ENCODE results near the gene POF1B. TPM values are rescaled to one million over a fixed set of nuclear protein-coding genes. Genes with fewer than 3 reads are reported as not detected.

The POF1B gene
- total RNA-seq, 1 donor from 2014 or later, result 0.89 TPM

DNA sequence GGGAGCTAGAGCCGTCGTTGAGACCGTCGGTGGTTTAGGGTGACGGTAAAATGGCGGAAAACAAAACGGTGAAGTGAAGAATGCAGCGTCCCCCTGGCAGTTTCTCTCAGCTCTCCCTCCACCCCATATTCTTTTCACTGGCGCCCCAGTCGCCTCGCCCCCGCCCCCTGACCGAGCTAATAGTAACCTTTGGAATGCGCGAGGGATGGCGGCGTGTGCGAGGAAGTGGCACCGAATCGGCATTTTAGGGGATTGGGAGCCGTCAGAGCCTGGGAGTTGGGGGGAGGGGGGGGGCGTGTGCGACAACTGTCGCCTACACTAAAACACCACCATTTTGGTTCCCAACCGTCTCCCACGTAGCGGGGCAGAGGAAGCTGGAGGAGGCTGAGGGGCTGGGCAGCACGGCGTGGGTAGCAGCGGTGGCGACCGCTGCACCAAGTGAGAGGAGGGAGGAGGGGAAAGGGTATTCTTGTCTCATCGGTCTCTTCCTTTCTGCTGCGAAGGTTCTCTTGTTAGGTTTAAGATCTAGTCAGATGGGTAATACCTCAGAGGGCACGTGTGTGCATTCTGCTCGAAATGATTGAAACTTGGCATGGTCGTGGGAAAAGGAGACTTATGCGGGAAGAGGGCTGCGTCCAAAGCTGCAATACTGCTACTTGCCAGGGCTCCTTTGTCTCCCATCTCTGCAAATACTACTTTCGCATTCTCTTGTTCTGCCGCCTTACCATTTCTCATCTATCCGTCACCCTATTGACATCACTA is 134.8 kb downstream of the POF1B start:
- intact Hi-C loops (cut with DNase I), result no loop called here
- ATAC-seq (no peak), DNase-seq (ENCODE audit: missing footprints) (no peak)

DNA sequence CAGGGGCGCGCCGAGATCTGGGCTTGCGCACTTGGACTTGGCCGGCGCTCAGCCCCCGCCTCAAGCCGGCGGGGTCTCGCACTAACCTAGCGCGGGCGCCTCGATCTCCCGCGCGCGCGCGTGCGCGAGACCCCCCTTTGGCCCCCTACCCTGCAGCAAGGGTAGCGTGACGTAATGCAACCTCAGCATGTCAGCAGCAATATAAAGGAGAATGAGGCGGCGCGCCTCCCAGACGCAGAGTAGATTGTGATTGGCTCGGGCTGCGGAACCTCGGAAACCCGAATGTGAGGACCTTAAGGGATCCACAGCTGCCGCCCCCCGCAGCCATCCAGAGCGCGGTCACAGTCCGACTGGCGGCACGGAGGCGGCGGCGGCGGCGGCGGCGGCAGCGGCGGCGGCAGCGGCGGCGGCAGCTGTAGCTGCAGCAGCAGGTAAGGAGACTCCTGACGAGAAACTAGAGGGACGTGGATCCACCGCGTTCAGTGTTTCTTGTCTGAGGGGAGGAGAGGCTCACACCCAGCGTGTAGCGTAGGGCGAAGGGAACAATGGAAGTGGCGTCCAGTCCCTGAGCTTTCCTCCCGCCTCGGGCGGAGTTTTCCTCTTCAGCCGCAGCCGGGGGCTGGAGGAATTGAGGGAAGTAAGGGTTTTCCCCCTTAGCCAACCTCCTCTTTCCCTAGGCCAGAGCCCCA is 135.6 kb downstream of the POF1B start, which contains the start of the genes SATL1 and ZNF711:
TSS of gene SATL1 (minus strand) at position 19 of the 689 bp plus-strand sequence. CDS start 134,811 bp downstream, outside the sequence.
TSS of gene ZNF711 (plus strand) at position 231 of the 689 bp plus-strand sequence. CDS start 3,582 bp downstream, outside the sequence.
- intact Hi-C loops (cut with DNase I), result no loop called here
- peak; percentile 63 for DNase-seq (ENCODE audit: missing footprints)
- ATAC-seq, result no peak

DNA sequence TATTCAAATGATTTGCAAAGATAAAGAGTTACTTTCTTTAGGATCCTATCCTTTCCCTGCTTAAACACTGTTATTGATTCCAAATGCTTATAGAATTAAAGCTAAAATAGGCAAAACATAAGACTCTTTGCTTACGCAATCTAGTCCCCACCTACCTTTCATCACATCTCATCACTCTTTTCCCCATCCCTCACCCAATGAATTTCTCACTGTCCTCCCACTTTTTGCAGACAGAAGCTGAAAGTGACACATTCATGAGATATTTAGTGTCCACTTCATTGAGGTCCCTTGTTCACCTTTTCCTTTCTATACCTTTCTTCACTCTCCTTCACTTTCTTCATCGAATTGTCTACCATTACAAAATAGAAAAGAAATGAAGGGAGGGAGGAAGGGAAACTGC is 136.3 kb downstream of the POF1B start:
- ATAC-seq (no peak), DNase-seq (ENCODE audit: missing footprints) (no peak)
- intact Hi-C loops (cut with DNase I), result no loop called here

Other genes with a start within 250 kb of the POF1B start
- not detected for gene SATL1, start 135.9 kb downstream of the POF1B start, total RNA-seq
- gene ZNF711, start 135.7 kb downstream of the POF1B start, total RNA-seq, result 0.27 TPM